WERI-Rb-1 (cell line): Measurements from ENCODE around the gene EIF3K.

Experiments used
- DNase-seq: peaks from one replicate; pipeline ENCODE4 v3.0.0-alpha.2; 2020
- H3K27ac ChIP-seq: fragments of 250-450 bp; sonication (Bioruptor Pico); 2 replicates; pipeline ENCODE4 v1.5.1; 2020; ENCODE audit warnings: mild to moderate bottlenecking, moderate library complexity
- H3K27me3 ChIP-seq: fragments of 250-450 bp; sonication (Bioruptor Pico); 2 replicates; pipeline ENCODE4 v1.5.1; 2021; ENCODE audit warnings: mild to moderate bottlenecking, low read depth, moderate library complexity; ENCODE audit not compliant: insufficient read depth, severe bottlenecking
- H3K36me3 ChIP-seq: fragments of 250-450 bp; sonication (Bioruptor Pico); 2 replicates; pipeline ENCODE4 v1.5.1; 2020; ENCODE audit warnings: mild to moderate bottlenecking, moderate library complexity
- H3K4me3 ChIP-seq: 2 replicates; pipeline ENCODE4 v1.5.1; 2011; ENCODE audit warnings: low read depth, mild to moderate bottlenecking, control low read depth, low read length
- H3K9me3 ChIP-seq: fragments of 250-450 bp; sonication (Bioruptor Pico); 2 replicates; pipeline ENCODE4 v1.5.1; 2021; ENCODE audit warnings: mild to moderate bottlenecking, moderate library complexity; ENCODE audit not compliant: severe bottlenecking
- CTCF ChIP-seq: IDR thresholded peaks from 2 replicates; pipeline ENCODE4 v1.5.1; 2011; ENCODE audit warnings: low read depth, mild to moderate bottlenecking, control low read depth, inconsistent platforms, low read length

EIF3K gene

GRCh38 chr19:38669552-38669951, 50.6 kb downstream of the EIF3K start:
- Histone ChIP-seq H3K9me3 (no peaks in the 10 kb centered on the region), H3K27me3 (no peaks in the 10 kb centered on the region), H3K4me3 (no peak overlapping the region), H3K27ac (no peak overlapping the region), H3K36me3 (peaks cover 43% of the 10 kb centered on the region)
- no peak for TF ChIP-seq CTCF
- no peak for DNase-seq

- Histone ChIP-seq H3K27ac (no peak overlapping the region), H3K27me3 (no peaks in the 10 kb centered on the region), H3K36me3 (peaks cover 44% of the 10 kb centered on the region), H3K9me3 (no peaks in the 10 kb centered on the region), H3K4me3 (no peak overlapping the region)
- no peak for TF ChIP-seq CTCF
- no peak for DNase-seq
These were observed 52.0 kb downstream of the EIF3K start for GRCh38 chr19:38670921-38671398.

GRCh38 chr19:38671654-38672053, 52.7 kb downstream of the EIF3K start:
- Histone ChIP-seq H3K4me3 (no peak overlapping the region), H3K27me3 (no peaks in the 10 kb centered on the region), H3K27ac (no peak overlapping the region), H3K9me3 (no peaks in the 10 kb centered on the region), H3K36me3 (peaks cover 51% of the 10 kb centered on the region)
- TF ChIP-seq CTCF: no peak
- no peak for DNase-seq

GRCh38 chr19:38673030-38673429, 54.0 kb downstream of the EIF3K start:
- no peak overlapping the region for H3K27ac ChIP-seq
- H3K27me3 ChIP-seq: no peaks in the 10 kb centered on the region
- no peak overlapping the region for H3K4me3 ChIP-seq
- TF ChIP-seq CTCF: no peak
- no peaks in the 10 kb centered on the region for H3K9me3 ChIP-seq
- DNase-seq: no peak
- H3K36me3 ChIP-seq: peaks cover 61% of the 10 kb centered on the region

GRCh38 chr19:38674388-38675171, 55.6 kb downstream of the EIF3K start:
- no peak for DNase-seq
- Histone ChIP-seq H3K27ac (no peak overlapping the region), H3K4me3 (no peak overlapping the region), H3K36me3 (peaks cover 61% of the 10 kb centered on the region), H3K9me3 (no peaks in the 10 kb centered on the region), H3K27me3 (no peaks in the 10 kb centered on the region)
- TF ChIP-seq CTCF: no peak

- Histone ChIP-seq H3K4me3 (no peak overlapping the region), H3K27me3 (no peaks in the 10 kb centered on the region), H3K27ac (no peak overlapping the region), H3K36me3 (peaks cover 57% of the 10 kb centered on the region), H3K9me3 (no peaks in the 10 kb centered on the region)
- no peak for TF ChIP-seq CTCF
- DNase-seq: no peak
These were observed 56.6 kb downstream of the EIF3K start for GRCh38 chr19:38675611-38676010.
